GM13977 (cell line): ENCODE measurements around the gene CARMIL1.

Source experiments
- DNase-seq: peaks from one replicate; pipeline ENCODE4 v3.0.0; 2012; ENCODE audit warnings: low spot score
- CTCF ChIP-seq: IDR thresholded peaks from 2 replicates; pipeline ENCODE4 v1.5.1; 2012; ENCODE audit warnings: mild to moderate bottlenecking, control low read depth; ENCODE audit not compliant: insufficient read depth; ENCODE audit errors: extremely low read depth, missing control alignments
- in situ Hi-C: fragments of 300-500 bp; cut with MboI; formaldehyde crosslinking; loops from one replicate; pipeline ENCODE4 v1.12.0; 2022; ENCODE audit warnings: low sequenced_read_pairs, low pct_unique_long_range_greater_than_20kb, mixed read lengths, inconsistent platforms; ENCODE audit not compliant: unreplicated experiment

The CARMIL1 gene

GRCh38 chr6:25341923-25342619 is 62.9 kb downstream of the CARMIL1 start:
- no peak for DNase-seq
- in situ Hi-C loops = no loop called here
- TF ChIP-seq CTCF = no peak

GRCh38 chr6:25342802-25343201 is 63.6 kb downstream of the CARMIL1 start:
- DNase-seq = no peak
- in situ Hi-C loops = no loop called here
- TF ChIP-seq CTCF = no peak

GRCh38 chr6:25343984-25344383 is 64.8 kb downstream of the CARMIL1 start:
- TF ChIP-seq CTCF = no peak
- no peak for DNase-seq
- in situ Hi-C loops = no loop called here

GRCh38 chr6:25344827-25345226 is 65.7 kb downstream of the CARMIL1 start:
- in situ Hi-C loops = no loop called here
- DNase-seq = no peak
- TF ChIP-seq CTCF = no peak

- in situ Hi-C loops = no loop called here
- TF ChIP-seq CTCF = no peak
- no peak for DNase-seq
These were observed 66.9 kb downstream of the CARMIL1 start for GRCh38 chr6:25346064-25346463.

- DNase-seq = no peak
- TF ChIP-seq CTCF = no peak
- in situ Hi-C loops = no loop called here
These were observed 71.4 kb downstream of the CARMIL1 start for GRCh38 chr6:25350573-25350972.

- in situ Hi-C loops = no loop called here
- DNase-seq = no peak
- TF ChIP-seq CTCF = no peak
These were observed 72.3 kb downstream of the CARMIL1 start for GRCh38 chr6:25351485-25351884.
